Liver (tissue), 9 donors: ENCODE measurements around the gene NDOR1. TPM values are rescaled to one million over a fixed set of nuclear protein-coding genes. Genes with fewer than 3 reads are reported as not detected.

Source experiments
- DNase-seq: peaks from one replicate; pipeline ENCODE4 v3.0.0-alpha.2; 2017; ENCODE audit warnings: low spot score
- H3K27ac ChIP-seq, 2 donors: one replicate each; pipeline ENCODE4 v1.7.0; 2013; ENCODE audit warnings: inconsistent platforms in 2 of 2, low read length in 2 of 2, control low read depth in 1 of 2, low read depth in 1 of 2, mild to moderate bottlenecking in 1 of 2
- H3K27me3 ChIP-seq, 4 donors: one replicate each; pipeline versions ENCODE4 v1.6.1 to v1.7.0; 2013; ENCODE audit warnings: low read length in 3 of 4, inconsistent platforms in 1 of 4, mild to moderate bottlenecking in 1 of 4, moderate library complexity in 1 of 4; ENCODE audit not compliant: control insufficient read depth in 4 of 4, insufficient read depth in 4 of 4
- H3K36me3 ChIP-seq, 4 donors: one replicate each; pipeline versions ENCODE4 v1.6.1 to v1.7.0; 2013; ENCODE audit warnings: low read length in 3 of 4, mild to moderate bottlenecking in 3 of 4, low read depth in 1 of 4, moderate library complexity in 1 of 4; ENCODE audit not compliant: control insufficient read depth in 4 of 4, insufficient read depth in 3 of 4
- H3K4me1 ChIP-seq, 4 donors: one replicate each; pipeline versions ENCODE4 v1.6.1 to v1.7.0; 2013; ENCODE audit warnings: low read length in 3 of 4, mild to moderate bottlenecking in 3 of 4, moderate library complexity in 1 of 4; ENCODE audit not compliant: control insufficient read depth in 4 of 4, insufficient read depth in 4 of 4
- H3K4me3 ChIP-seq, 3 donors: one replicate each; pipeline versions ENCODE4 v1.6.1 to v1.7.0; 2013; ENCODE audit warnings: low read length in 3 of 3, control low read depth in 1 of 3, low read depth in 1 of 3, mild to moderate bottlenecking in 1 of 3
- H3K9ac ChIP-seq, 2 donors: one replicate each; pipeline ENCODE4 v1.7.0; 2013; ENCODE audit warnings: low read length in 2 of 2, mild to moderate bottlenecking in 2 of 2, moderate library complexity in 2 of 2, control low read depth in 1 of 2, low read depth in 1 of 2
- H3K9me3 ChIP-seq, 4 donors: one replicate each; pipeline versions ENCODE4 v1.6.1 to v1.7.0; 2013; ENCODE audit warnings: low read length in 3 of 4; ENCODE audit not compliant: control insufficient read depth in 4 of 4
- CTCF ChIP-seq: fragments of 150-350 bp; IDR thresholded peaks from 2 replicates; pipeline ENCODE4 v1.5.1; 2017; ENCODE audit warnings: improper control_type of control experiment, low read depth, low read length; ENCODE audit not compliant: missing input control
- FOXA2 ChIP-seq: IDR thresholded peaks from 2 replicates; pipeline ENCODE4 v1.6.1; 2016; ENCODE audit warnings: antibody characterized with exemption
- GABPA ChIP-seq, 2 donors: IDR thresholded peaks in 1 of 2; conservative IDR thresholded peaks in 1 of 2; 2 replicates each; pipeline ENCODE4 v1.6.1; 2016; ENCODE audit warnings: antibody characterized with exemption in 2 of 2, mild to moderate bottlenecking in 1 of 2, moderate library complexity in 1 of 2
- HNF4G ChIP-seq: IDR thresholded peaks from 2 replicates; pipeline ENCODE4 v1.6.1; 2016; ENCODE audit warnings: antibody characterized with exemption
- MAX ChIP-seq: IDR thresholded peaks from 2 replicates; pipeline ENCODE4 v1.6.1; 2016; ENCODE audit warnings: antibody characterized with exemption
- NR2F2 ChIP-seq: IDR thresholded peaks from 2 replicates; pipeline ENCODE4 v1.6.1; 2016; ENCODE audit warnings: antibody characterized with exemption
- RAD21 ChIP-seq, 2 donors: IDR thresholded peaks; 2 replicates each; pipeline ENCODE4 v1.6.1; 2016; ENCODE audit warnings: antibody characterized with exemption in 2 of 2, mild to moderate bottlenecking in 2 of 2
- REST ChIP-seq: IDR thresholded peaks from 2 replicates; pipeline ENCODE4 v1.6.1; 2016; ENCODE audit warnings: antibody characterized with exemption, mild to moderate bottlenecking
- SP1 ChIP-seq: IDR thresholded peaks from 2 replicates; pipeline ENCODE4 v1.6.1; 2018; ENCODE audit warnings: antibody characterized with exemption, mild to moderate bottlenecking
- TAF1 ChIP-seq: conservative IDR thresholded peaks from 2 replicates; pipeline ENCODE4 v1.6.1; 2016; ENCODE audit warnings: antibody characterized with exemption, mild to moderate bottlenecking
- whole genome bisulfite sequencing: extraction: QIAGEN DNeasy Blood & Tissue Kit; methylation state at CpG from one replicate; pipeline ENCODE4 v1.1.7; 2013; 5-methylcytosine and 5-hydroxymethylcytosine counted together
- polyA plus RNA-seq, 2 donors: library from polyadenylated mRNA; stranded (reverse) in 1 of 2; unstranded in 1 of 2; fragments of 200-250 nt in 1 of 2; fragments of >200 nt in 1 of 2; fragmentation: Nextera tagmentation in 1 of 2; extraction: Ambion mirVana in 1 of 2; gene quantifications; one replicate each; pipeline versions ENCODE4 v1.2.1 to v1.2.3, GENCODE V29; 2013 to 2015
- total RNA-seq, 2 donors: library from RNA; depleted of rRNA; stranded (reverse); fragments of >200 nt; gene quantifications; one replicate each; pipeline ENCODE4 v1.2.3, GENCODE V29; 2014
- donor health status: healthy.
- donor health status: healthy.
- donor health status: healthy.
- donor health status: healthy.
- donor health status: healthy.

Gene NDOR1
- total and polyA plus RNA-seq, 4 donors, result 2.5 to 4.7 (median 3.2) TPM

GRCh38 chr9:137188490-137189296 lies 16.8 kb upstream of the NDOR1 start, which contains the start of the genes ANAPC2 and SSNA1:
ANAPC2 (minus strand) TSS chr9:137188560; CDS start chr9:137188532, 28 bp downstream.
SSNA1 (plus strand) TSS chr9:137188676; CDS start chr9:137188727, 51 bp downstream.
- Histone ChIP-seq H3K36me3 (peaks cover 6 to 38% (median 7%) of the 10 kb centered on the region in 4 donors), H3K4me3 (peak within 1 kb of the TSS; percentile 74 to 92 (median 86)), H3K4me1 (peaks cover 19 to 50% (median 40%) of the 10 kb centered on the region in 4 donors), H3K9ac (peak within 1 kb of the TSS; percentile 64 to 76), H3K9me3 (no peaks in the 10 kb centered on the region), H3K27ac (peak within 1 kb of the TSS; percentile 90 to 92), H3K27me3 (no peaks in the 10 kb centered on the region)
- under 1% methylated on average over 98 of the region's 98 CpGs for WGBS
- TF ChIP-seq HNF4G, result no peak
- TF ChIP-seq NR2F2, result no peak
- TF ChIP-seq CTCF, result peak; percentile 12
- TF ChIP-seq SP1, result peak; percentile 22
- no peak for TF ChIP-seq FOXA2
- TF ChIP-seq GABPA (IDR thresholded peaks at IDR 0.05 in 1 of 2, conservative IDR thresholded peaks at IDR 0.05 in 1 of 2), result peak in 1 of 2 donors; percentile 87
- no peak for TF ChIP-seq MAX
- TF ChIP-seq RAD21 (IDR thresholded peaks at IDR 0.05), result peak in 1 of 2 donors; percentile 55
- DNase-seq, result peak; percentile 95

- H3K9me3 ChIP-seq, result no peaks in the 10 kb centered on the region
- peak overlapping the region; percentile 74 to 92 (median 86) for H3K4me3 ChIP-seq
- WGBS, result 32% methylated on average over 23 of the region's 23 CpGs
- DNase-seq, result no peak
- no peak for TF ChIP-seq TAF1
- TF ChIP-seq REST, result peak; percentile 80
- peak overlapping the region in 1 of 2 donors; percentile 34 for H3K9ac ChIP-seq
- H3K36me3 ChIP-seq, result peaks cover 3 to 29% (median 6%) of the 10 kb centered on the region in 4 donors
- peak overlapping the region; percentile 90 to 92 for H3K27ac ChIP-seq
- peaks cover 24 to 59% (median 45%) of the 10 kb centered on the region in 4 donors for H3K4me1 ChIP-seq
- H3K27me3 ChIP-seq, result no peaks in the 10 kb centered on the region
Observed at GRCh38 chr9:137189297-137190295, 15.9 kb upstream of the NDOR1 start.
